ENCODE results near the gene DPF3. TPM values are rescaled to one million over a fixed set of nuclear protein-coding genes. Genes with fewer than 3 reads are reported as not detected.

Gene DPF3
- total RNA-seq, 6 experiments from 2014 or later: 1.2 to 5.7 (median 2.9) TPM

GRCh38 chr14:72621387-72622065 lies 272.4 kb downstream of the DPF3 start:
- no peaks in the 10 kb centered on the region for H3K4me1 ChIP-seq
- ATAC-seq (no peak), DNase-seq (no peak)
- no peaks in the 10 kb centered on the region for H3K36me3 ChIP-seq
- H3K4me3 ChIP-seq: no peak overlapping the region
- no peaks in the 10 kb centered on the region for H3K9me3 ChIP-seq
- TF ChIP-seq POLR2A (IDR thresholded peaks at IDR 0.05) (no peak), CTCF (IDR thresholded peaks at IDR 0.05) (no peak)
- H3K27me3 ChIP-seq: no peaks in the 10 kb centered on the region
- intact Hi-C loops (cut with DNase I): no loop called here
- WGBS (ENCODE audit: insufficient coverage, low coverage, low lambda C conversion rate, missing lambda C conversion rate): 90% methylated on average over 6 of the region's 6 CpGs
- no peak overlapping the region for H3K27ac ChIP-seq

- Histone ChIP-seq H3K27ac (no peak overlapping the region), H3K27me3 (no peaks in the 10 kb centered on the region), H3K4me1 (no peaks in the 10 kb centered on the region), H3K36me3 (no peaks in the 10 kb centered on the region), H3K9me3 (no peaks in the 10 kb centered on the region), H3K4me3 (no peak overlapping the region)
- DNase-seq (no peak), ATAC-seq (no peak)
- 91% methylated on average over 9 of the region's 10 CpGs for WGBS (ENCODE audit: insufficient coverage, low coverage, low lambda C conversion rate, missing lambda C conversion rate)
- no peak for TF ChIP-seq CTCF (IDR thresholded peaks at IDR 0.05)
- TF ChIP-seq POLR2A (IDR thresholded peaks at IDR 0.05): no peak
- intact Hi-C loops (cut with DNase I): no loop called here
These were observed 274.0 kb downstream of the DPF3 start for GRCh38 chr14:72619881-72620280.

- 48% methylated on average over 2 of the region's 8 CpGs for WGBS (ENCODE audit: insufficient coverage, low coverage, low lambda C conversion rate, missing lambda C conversion rate)
- DNase-seq (no peak), ATAC-seq (no peak)
- Histone ChIP-seq H3K4me3 (no peak overlapping the region), H3K27ac (no peak overlapping the region), H3K4me1 (no peaks in the 10 kb centered on the region), H3K27me3 (no peaks in the 10 kb centered on the region), H3K9me3 (no peaks in the 10 kb centered on the region), H3K36me3 (no peaks in the 10 kb centered on the region)
- TF ChIP-seq CTCF (IDR thresholded peaks at IDR 0.05) (no peak), POLR2A (IDR thresholded peaks at IDR 0.05) (no peak)
- intact Hi-C loops (cut with DNase I): no loop called here
These were observed 274.8 kb downstream of the DPF3 start for GRCh38 chr14:72619111-72619571.

GRCh38 chr14:72618424-72618823 lies 275.5 kb downstream of the DPF3 start:
- intact Hi-C loops (cut with DNase I): no loop called here
- Histone ChIP-seq H3K4me1 (peaks cover 0 to 4% (median 2%) of the 10 kb centered on the region in 4 donors), H3K27ac (no peak overlapping the region), H3K4me3 (no peak overlapping the region), H3K36me3 (no peaks in the 10 kb centered on the region), H3K27me3 (no peaks in the 10 kb centered on the region), H3K9me3 (no peaks in the 10 kb centered on the region)
- TF ChIP-seq CTCF (IDR thresholded peaks at IDR 0.05): no peak
- no peak for TF ChIP-seq POLR2A (IDR thresholded peaks at IDR 0.05)
- ATAC-seq (no peak), DNase-seq (no peak)
- WGBS (ENCODE audit: insufficient coverage, low coverage, low lambda C conversion rate, missing lambda C conversion rate): 100% methylated on average over 2 of the region's 7 CpGs

Data from right lobe of liver (tissue), 6 donors.